Endothelial cell of umbilical vein (primary cell): Measurements from ENCODE around the gene DLL1.

ENCODE experiments used
- CTCF ChIP-seq, 2 donors: IDR thresholded peaks; 1 replicate in 1 of 2; 2 replicates in 1 of 2; pipeline ENCODE4 v1.5.1; 2011; ENCODE audit warnings: low read length in 2 of 2, mild to moderate bottlenecking in 2 of 2, moderate library complexity in 2 of 2, control low read depth in 1 of 2, inconsistent platforms in 1 of 2, low read depth in 1 of 2; ENCODE audit not compliant: insufficient read depth in 1 of 2; ENCODE audit errors: extremely low read depth in 1 of 2
- POLR2A ChIP-seq: IDR thresholded peaks from 2 replicates; pipeline ENCODE4 v1.6.1; 2012; ENCODE audit warnings: low read depth, mild to moderate bottlenecking, control low read depth, low read length

- TF ChIP-seq CTCF (IDR thresholded peaks at IDR 0.05; ENCODE audit: extremely low read depth in 1 of 2, insufficient read depth in 1 of 2, low read depth in 1 of 2, low read length in 2 of 2): no peak
- TF ChIP-seq POLR2A: no peak
Observed at GRCh38 chr6:170247178-170247701, 43.6 kb downstream of the DLL1 start.
